AG08396 (cell line): ENCODE measurements around the gene OGFRL1.

Experiments
- DNase-seq: peaks from one replicate; pipeline ENCODE4 v3.0.0; 2012; ENCODE audit warnings: low spot score, mixed read lengths

OGFRL1 gene

DNA sequence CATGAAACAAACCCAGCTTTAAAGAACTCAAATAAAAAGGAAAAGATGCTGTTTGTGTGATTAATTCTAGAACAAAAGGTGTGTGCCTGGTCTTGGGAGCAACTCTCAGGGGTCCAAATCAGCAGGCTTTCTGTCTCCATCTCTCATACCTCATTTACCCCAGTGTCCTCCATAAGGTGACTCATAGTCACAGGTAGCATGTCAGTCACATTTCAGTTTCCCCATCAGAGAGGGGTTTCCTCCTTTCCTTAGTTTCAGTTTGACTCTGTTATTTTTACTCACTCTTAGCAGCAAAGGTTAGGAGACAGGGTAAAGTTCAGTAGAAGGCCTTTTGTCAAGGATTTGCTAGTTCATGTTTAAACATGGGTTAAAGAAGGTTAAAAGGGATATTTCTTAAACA lies 46.2 kb downstream of the OGFRL1 start:
- no peak for DNase-seq

DNA sequence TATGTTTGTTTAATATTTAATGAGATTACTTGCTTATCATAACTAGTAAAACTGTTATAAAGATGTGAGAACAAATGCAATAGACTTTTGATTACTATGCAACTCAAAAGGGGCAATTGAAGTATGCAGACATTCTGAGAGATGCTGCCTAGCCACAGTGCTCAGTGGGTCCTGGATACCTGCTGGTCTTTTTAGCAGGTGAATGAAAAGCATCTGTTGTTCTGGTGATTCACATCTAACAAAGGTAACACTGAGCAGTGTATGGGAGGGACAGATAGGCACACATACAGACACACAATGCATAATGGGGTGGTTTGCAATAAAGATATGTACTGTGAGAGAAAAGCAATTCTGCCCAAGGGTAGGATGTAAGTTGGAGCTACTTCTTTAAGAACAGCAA lies 46.9 kb downstream of the OGFRL1 start:
- DNase-seq, result no peak

DNA sequence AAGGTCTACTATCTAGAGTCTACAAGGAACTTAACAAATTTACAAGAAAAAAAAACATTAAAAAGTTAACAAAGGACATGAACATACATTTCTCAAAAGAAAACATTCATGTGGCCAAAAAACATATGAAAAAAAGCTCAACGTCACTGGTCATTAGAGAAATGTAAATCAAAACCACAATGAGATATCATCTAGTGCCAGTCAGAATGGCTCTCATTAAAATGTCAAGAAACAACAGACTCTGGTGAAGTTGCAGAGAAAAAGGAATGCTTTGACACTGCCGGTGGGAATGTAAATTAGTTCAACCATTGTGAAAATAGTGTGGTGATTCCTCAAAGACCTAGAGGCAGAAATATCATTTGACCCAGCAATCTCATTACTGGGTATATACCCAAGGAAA lies 48.3 kb downstream of the OGFRL1 start:
- DNase-seq, result no peak

DNA sequence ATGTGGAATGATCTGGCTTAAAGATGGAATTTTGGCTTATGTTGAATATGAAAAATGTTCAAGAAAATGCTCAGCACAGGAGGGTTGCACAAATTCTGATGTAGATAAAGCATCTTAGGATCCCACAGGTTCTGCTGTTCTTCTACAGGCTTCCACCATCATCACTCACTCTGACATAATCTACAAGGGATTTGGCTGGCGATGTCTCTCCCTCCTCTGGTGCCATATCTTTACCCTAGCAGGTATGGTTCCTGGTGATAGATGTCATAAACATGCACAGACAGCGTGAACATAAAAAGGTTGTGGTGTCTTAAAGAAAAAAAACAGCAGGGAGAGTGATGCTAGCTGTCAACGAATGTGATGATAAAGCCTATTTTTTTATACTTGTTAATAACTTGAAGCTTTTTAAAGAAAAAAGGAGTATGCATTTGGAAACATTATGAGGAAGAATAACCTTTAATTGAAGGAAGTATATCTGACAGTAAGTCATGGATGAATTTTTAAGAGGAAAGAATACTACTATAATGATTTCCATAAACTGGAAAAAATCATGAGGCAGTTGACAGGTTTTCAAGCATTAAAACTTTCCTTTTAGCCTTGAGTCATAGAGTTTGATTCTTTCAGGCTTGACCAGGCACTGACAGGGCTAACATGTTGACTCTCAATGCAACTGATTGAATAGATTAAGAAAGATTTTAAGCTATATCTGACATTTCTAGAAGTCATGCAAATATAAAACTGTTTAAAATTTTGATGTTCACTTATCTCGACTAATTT lies 50.1 kb downstream of the OGFRL1 start:
- no peak for DNase-seq

DNA sequence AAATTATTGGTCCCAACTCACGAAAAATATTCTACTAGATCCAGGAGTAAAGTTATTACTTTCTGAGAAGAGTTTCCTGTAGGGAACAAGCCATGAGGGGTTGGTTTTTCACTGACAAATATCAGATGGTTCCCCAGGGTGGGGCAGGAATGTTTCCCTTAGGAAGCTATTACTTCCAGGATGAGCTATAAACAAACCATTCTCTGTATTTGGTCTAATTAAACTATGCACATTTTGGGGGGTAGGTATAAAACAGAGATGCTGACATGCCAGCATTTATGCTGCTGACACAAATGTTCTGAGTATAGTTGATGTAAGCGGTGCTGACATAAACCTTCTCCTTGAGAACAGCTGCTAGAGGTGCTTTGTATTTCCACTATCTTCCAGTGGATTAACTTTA lies 54.2 kb downstream of the OGFRL1 start:
- no peak for DNase-seq

DNA sequence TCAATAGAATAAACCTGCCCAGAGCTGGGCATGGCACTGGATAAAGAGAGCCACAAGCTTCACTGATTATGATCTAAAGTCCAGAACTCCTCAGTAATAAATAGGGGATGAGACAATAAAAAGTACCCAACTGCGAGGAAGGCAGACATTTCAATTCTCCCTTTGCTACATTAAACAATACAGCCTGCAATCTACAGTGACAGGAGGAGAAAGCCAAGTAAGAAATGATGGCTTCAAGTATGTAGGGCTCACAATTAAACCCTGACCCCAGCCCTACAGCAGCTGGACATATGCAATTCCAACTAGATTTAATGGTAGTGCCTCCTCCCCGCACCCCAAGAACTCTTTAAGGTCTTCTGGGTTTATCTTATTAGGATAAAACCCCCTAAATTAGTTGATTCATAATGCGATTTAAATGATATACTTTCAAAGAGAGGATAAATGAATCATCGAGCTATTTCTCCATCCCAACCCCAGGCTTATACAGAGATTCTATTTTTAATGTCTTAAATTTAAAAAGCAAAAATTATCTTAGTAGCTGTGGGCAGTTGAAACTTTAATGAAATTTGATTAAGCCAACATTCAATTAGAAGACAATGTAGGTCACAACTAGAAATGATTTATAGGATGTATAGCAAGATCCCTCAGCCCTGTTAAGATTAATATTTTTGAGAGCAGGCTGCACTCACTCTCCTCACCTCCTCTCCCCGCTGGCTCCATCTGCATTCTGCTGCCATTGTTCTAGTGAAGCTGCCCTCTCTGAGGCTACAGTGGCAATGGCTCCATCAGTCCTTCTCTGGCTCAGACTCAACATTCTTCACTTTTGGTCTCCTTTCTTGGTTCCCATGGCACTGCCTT lies 57.1 kb downstream of the OGFRL1 start:
- DNase-seq, result no peak

DNA sequence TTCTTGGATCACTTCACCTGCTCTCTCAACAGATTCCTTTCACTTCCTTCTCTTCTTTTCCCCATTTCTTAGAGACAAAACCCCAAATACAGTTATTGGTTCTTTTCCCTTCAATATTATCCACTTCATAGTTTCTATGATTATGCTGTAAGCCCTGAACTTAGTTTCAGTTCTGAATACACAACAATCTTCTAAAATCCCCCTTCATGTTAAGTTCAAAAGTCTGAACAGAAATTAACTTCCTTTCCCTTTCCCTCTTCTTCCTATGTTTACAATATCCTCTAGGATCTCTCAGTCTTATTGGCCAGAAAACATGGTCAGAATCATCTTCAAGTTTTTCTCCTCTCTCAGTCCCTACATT lies 57.7 kb downstream of the OGFRL1 start:
- no peak for DNase-seq

DNA sequence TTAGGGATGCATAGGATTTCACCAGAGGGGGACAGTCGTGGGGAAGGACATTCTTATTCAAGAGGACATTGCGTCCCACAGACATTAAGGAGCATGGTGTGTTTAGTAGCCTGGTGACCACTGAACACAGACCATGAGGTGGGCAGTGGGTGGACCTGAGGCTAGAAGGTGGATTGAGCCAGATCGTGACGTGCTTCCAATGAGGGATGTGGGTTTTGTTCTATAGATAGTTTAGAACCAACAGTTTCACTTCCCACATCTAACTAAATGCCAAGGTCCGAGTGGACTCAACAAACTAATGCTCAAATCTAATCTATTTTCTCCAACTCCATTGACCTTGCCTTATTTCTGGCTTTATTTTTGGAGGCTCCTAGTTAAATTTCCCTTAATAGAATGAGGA lies 58.5 kb downstream of the OGFRL1 start:
- DNase-seq, result no peak

DNA sequence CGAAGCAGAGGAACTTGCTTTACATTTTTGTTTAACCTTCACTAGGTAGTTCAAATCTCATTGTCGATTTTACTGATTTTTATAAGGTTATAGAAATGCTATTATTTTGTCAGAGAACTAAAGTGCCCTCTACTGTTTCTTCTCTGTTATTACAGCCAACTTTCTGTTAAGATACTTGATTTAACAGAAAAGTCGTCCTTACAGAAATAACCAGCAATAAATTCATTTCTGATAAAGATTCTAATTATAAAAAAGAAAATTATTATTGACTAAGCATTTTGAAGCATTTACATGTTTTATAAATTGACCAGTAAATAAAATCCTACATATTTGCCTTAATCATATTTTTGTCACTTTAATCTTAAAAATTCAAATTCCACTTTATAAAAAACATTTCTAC lies 60.8 kb downstream of the OGFRL1 start:
- DNase-seq, result no peak

DNA sequence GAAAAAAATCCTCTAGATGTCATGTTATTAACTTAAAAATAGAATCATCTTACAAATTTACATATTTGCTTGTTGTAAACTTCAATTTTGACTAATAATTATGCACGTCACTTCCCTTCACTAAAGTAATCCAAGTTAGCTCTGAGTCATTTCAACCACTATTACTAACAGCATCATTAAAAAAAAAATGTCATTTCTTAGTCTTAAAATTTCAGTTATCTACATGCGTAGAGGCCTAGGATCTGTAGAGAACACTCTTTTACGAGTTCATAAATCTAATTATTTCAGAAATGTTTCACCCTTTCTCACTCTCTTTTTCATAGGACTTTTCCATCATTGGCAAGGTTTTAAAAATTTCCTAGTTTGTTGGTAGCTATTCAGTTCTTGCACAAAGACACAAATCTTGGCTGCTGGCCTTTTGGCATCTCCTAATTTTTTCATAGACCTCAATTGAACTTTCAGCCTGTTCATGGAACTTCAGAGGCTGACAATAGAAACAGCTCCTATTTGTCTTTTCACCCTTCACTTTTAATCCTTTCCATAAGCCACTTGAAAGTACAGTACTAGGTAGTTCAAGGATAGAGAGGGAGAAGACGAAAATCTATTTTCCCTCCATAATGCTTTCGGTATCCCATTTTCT lies 61.5 kb downstream of the OGFRL1 start:
- no peak for DNase-seq

DNA sequence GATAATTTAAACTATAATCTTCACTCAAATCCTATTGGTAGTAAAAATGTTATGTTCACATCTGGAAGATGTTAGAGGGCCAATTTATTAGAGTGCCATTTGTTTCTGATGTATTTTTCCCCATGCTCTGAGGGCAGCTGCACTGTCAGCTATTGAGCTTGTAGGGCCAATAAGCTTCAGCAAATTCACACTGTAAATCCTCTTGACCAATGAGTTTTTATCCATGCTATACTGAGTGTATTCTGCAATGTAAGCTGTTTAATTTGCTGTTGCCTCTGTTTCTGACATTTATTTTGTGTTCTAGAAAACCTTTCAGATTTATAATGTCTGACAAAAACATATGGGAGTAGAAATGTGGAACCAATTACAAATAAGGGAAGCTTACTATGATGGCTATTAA lies 62.6 kb downstream of the OGFRL1 start:
- no peak for DNase-seq
